Activated CD4-positive, alpha-beta T cell treated with anti-CD3 and anti-CD28 coated beads for 36 hours (primary cell): ENCODE data around the gene MAGEF1. TPM values are rescaled to one million over a fixed set of nuclear protein-coding genes. Genes with fewer than 3 reads are reported as not detected.

ENCODE experiments used
- ATAC-seq: fragments of 200-7000 bp; cut with Tn5 transposase; one replicate; pipeline ENCODE4 v1.10.0; 2021; ENCODE audit warnings: mild to moderate bottlenecking, moderate library complexity
- CTCF ChIA-PET: fragments of 350-600 bp; sonication (Branson Sonifier 250); formaldehyde crosslinking; loops from one replicate; lab custom pipeline; 2021; ENCODE audit warnings: antibody characterized with exemption; lab: Charles Lee
- POLR2A ChIA-PET: fragments of 350-600 bp; sonication (Branson Sonifier 250); formaldehyde crosslinking; loops from one replicate; lab custom pipeline; 2021; ENCODE audit warnings: antibody characterized with exemption, inconsistent platforms; lab: Charles Lee
- DNase-seq: peaks from one replicate; pipeline ENCODE4 v3.0.0-alpha.2; 2020
- H3K27ac Mint-ChIP-seq: one replicate; pipeline ENCODE4 v1.8.0; 2021; ENCODE audit warnings: mixed read lengths
- H3K27me3 Mint-ChIP-seq: one replicate; pipeline ENCODE4 v1.8.0; 2021; ENCODE audit warnings: mixed read lengths
- H3K36me3 Mint-ChIP-seq: one replicate; pipeline ENCODE4 v1.8.0; 2021; ENCODE audit warnings: low read depth, mixed read lengths
- H3K4me1 Mint-ChIP-seq: one replicate; pipeline ENCODE4 v1.8.0; 2021; ENCODE audit warnings: mixed read lengths
- H3K4me3 Mint-ChIP-seq: one replicate; pipeline ENCODE4 v1.8.0; 2021; ENCODE audit warnings: mild to moderate bottlenecking, moderate library complexity, mixed read lengths
- H3K9me3 Mint-ChIP-seq: one replicate; pipeline ENCODE4 v1.8.0; 2021; ENCODE audit warnings: low read depth, mixed read lengths
- intact Hi-C, 2 experiments: fragments of 100-400 bp; cut with DNase I in 1 of 2; cut with micrococcal nuclease in 1 of 2; formaldehyde crosslinking; loops; one replicate each; pipeline versions ENCODE4 v1.14.2 to v1.15.1; 2022 to 2024; cut with DNase I, micrococcal nuclease
- total RNA-seq, 2 experiments: library from RNA; stranded (reverse); gene quantifications; one replicate each; pipeline ENCODE4 v1.2.3, GENCODE V29; 2021

MAGEF1 gene
- total RNA-seq, 2 experiments from 2014 or later, result 13.6 to 14.3 TPM

GRCh38 chr3:184683900-184684560 lies 27.8 kb downstream of the MAGEF1 start:
- Mint-ChIP-seq H3K27ac (no peak overlapping the region), H3K9me3 (no peaks in the 10 kb centered on the region), H3K4me1 (no peaks in the 10 kb centered on the region), H3K27me3 (no peaks in the 10 kb centered on the region), H3K4me3 (no peak overlapping the region), H3K36me3 (no peaks in the 10 kb centered on the region)
- no peak for DNase-seq
- ChIA-PET POLR2A (no interaction called here), CTCF (no interaction called here)
- intact Hi-C loops, result no loop called here
- no peak for ATAC-seq

GRCh38 chr3:184683234-184683633 lies 28.6 kb downstream of the MAGEF1 start:
- POLR2A ChIA-PET, result no interaction called here
- Mint-ChIP-seq H3K36me3 (no peaks in the 10 kb centered on the region), H3K4me3 (no peak overlapping the region), H3K9me3 (no peaks in the 10 kb centered on the region), H3K27me3 (no peaks in the 10 kb centered on the region), H3K27ac (no peak overlapping the region), H3K4me1 (no peaks in the 10 kb centered on the region)
- intact Hi-C loops, result no loop called here
- ATAC-seq, result no peak
- no peak for DNase-seq
- CTCF ChIA-PET, result no interaction called here

- H3K36me3 Mint-ChIP-seq, result no peaks in the 10 kb centered on the region
- no peaks in the 10 kb centered on the region for H3K27me3 Mint-ChIP-seq
- DNase-seq (no peak), ATAC-seq (no peak)
- POLR2A ChIA-PET, result no interaction called here
- intact Hi-C loops, result no loop called here
- no peak overlapping the region for H3K27ac Mint-ChIP-seq
- H3K9me3 Mint-ChIP-seq, result no peaks in the 10 kb centered on the region
- CTCF ChIA-PET, result no interaction called here
- H3K4me1 Mint-ChIP-seq, result no peaks in the 10 kb centered on the region
- no peak overlapping the region for H3K4me3 Mint-ChIP-seq
Measured at GRCh38 chr3:184682671-184683070, 29.2 kb downstream of the MAGEF1 start.

GRCh38 chr3:184680385-184681345 lies 31.2 kb downstream of the MAGEF1 start:
- Mint-ChIP-seq H3K9me3 (no peaks in the 10 kb centered on the region), H3K4me1 (no peaks in the 10 kb centered on the region), H3K27me3 (peaks cover 4% of the 10 kb centered on the region), H3K36me3 (no peaks in the 10 kb centered on the region), H3K4me3 (no peak overlapping the region), H3K27ac (no peak overlapping the region)
- intact Hi-C loops, result no loop called here
- POLR2A ChIA-PET, result no interaction called here
- CTCF ChIA-PET, result interaction anchor here (0.5 to 0.9 kb wide), 3 partner anchors 39 to 83 kb away, joined by 3 read pairs; no protein-coding TSS in a partner anchor
- ATAC-seq (no peak), DNase-seq (no peak)

- no peak overlapping the region for H3K4me3 Mint-ChIP-seq
- POLR2A ChIA-PET, result no interaction called here
- no peaks in the 10 kb centered on the region for H3K9me3 Mint-ChIP-seq
- no peak overlapping the region for H3K27ac Mint-ChIP-seq
- CTCF ChIA-PET, result no interaction called here
- H3K4me1 Mint-ChIP-seq, result no peaks in the 10 kb centered on the region
- peaks cover 5% of the 10 kb centered on the region for H3K27me3 Mint-ChIP-seq
- no peaks in the 10 kb centered on the region for H3K36me3 Mint-ChIP-seq
- intact Hi-C loops, result no loop called here
- no peak for ATAC-seq
- no peak for DNase-seq
Measured at GRCh38 chr3:184679056-184679816, 32.6 kb downstream of the MAGEF1 start.

- ChIA-PET CTCF (no interaction called here), POLR2A (interaction anchor here (0.6 kb wide), 1 partner anchor 94 kb away, joined by 5 read pairs; no protein-coding TSS in a partner anchor)
- ATAC-seq, result no peak
- no peaks in the 10 kb centered on the region for H3K9me3 Mint-ChIP-seq
- DNase-seq, result no peak
- no peak overlapping the region for H3K4me3 Mint-ChIP-seq
- peaks cover 5% of the 10 kb centered on the region for H3K27me3 Mint-ChIP-seq
- H3K27ac Mint-ChIP-seq, result no peak overlapping the region
- no peaks in the 10 kb centered on the region for H3K4me1 Mint-ChIP-seq
- no peaks in the 10 kb centered on the region for H3K36me3 Mint-ChIP-seq
- intact Hi-C loops, result no loop called here
Measured at GRCh38 chr3:184678317-184679055, 33.4 kb downstream of the MAGEF1 start.

- no peaks in the 10 kb centered on the region for H3K4me1 Mint-ChIP-seq
- H3K36me3 Mint-ChIP-seq, result no peaks in the 10 kb centered on the region
- ChIA-PET POLR2A (interaction anchor here (0.6 kb wide), 1 partner anchor 95 kb away, joined by 5 read pairs; no protein-coding TSS in a partner anchor), CTCF (interaction anchor here (0.7 kb wide), 1 partner anchor 764 kb away, joined by 3 read pairs; no protein-coding TSS in a partner anchor)
- ATAC-seq (no peak), DNase-seq (no peak)
- no peak overlapping the region for H3K27ac Mint-ChIP-seq
- H3K4me3 Mint-ChIP-seq, result no peak overlapping the region
- H3K9me3 Mint-ChIP-seq, result no peaks in the 10 kb centered on the region
- H3K27me3 Mint-ChIP-seq, result peaks cover 5% of the 10 kb centered on the region
- intact Hi-C loops, result no loop called here
Measured at GRCh38 chr3:184677344-184678316, 34.2 kb downstream of the MAGEF1 start.

DNA sequence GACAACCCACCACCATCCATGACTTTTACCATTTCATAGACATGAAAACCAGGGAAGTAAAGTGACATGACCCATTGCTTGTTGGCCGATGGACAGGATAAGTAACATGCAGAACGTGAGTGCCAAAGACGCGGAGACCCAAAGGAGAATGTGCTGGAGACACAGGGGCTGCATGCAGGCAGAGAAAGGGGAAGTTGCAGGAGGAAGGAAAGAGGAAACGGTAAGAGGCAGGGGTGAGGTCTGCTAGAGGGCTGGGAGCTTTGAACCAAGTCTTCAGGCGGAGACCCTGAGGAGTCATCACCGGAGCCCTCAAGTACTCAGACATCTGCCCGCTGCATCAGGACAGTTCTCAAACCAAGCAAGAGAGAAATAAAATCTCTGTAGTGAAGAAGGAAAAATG lies 34.9 kb downstream of the MAGEF1 start:
- H3K9me3 Mint-ChIP-seq, result no peaks in the 10 kb centered on the region
- DNase-seq (no peak), ATAC-seq (no peak)
- H3K4me3 Mint-ChIP-seq, result no peak overlapping the region
- no peaks in the 10 kb centered on the region for H3K36me3 Mint-ChIP-seq
- H3K27me3 Mint-ChIP-seq, result peaks cover 5% of the 10 kb centered on the region
- no peak overlapping the region for H3K27ac Mint-ChIP-seq
- intact Hi-C loops, result no loop called here
- H3K4me1 Mint-ChIP-seq, result no peaks in the 10 kb centered on the region
- CTCF ChIA-PET, result no interaction called here
- POLR2A ChIA-PET, result no interaction called here

GRCh38 chr3:184674626-184675025 lies 37.2 kb downstream of the MAGEF1 start:
- DNase-seq (no peak), ATAC-seq (no peak)
- Mint-ChIP-seq H3K4me1 (no peaks in the 10 kb centered on the region), H3K27me3 (peaks cover 5% of the 10 kb centered on the region), H3K4me3 (no peak overlapping the region), H3K36me3 (no peaks in the 10 kb centered on the region), H3K9me3 (no peaks in the 10 kb centered on the region), H3K27ac (no peak overlapping the region)
- intact Hi-C loops, result no loop called here
- CTCF ChIA-PET, result no interaction called here
- POLR2A ChIA-PET, result no interaction called here
